ENCODE data around the gene SLC1A2.

- TF ChIP-seq RAD21 (IDR thresholded peaks at IDR 0.05; ENCODE audit: low read length) (no peak), MAFK (IDR thresholded peaks at IDR 0.05; ENCODE audit: low read depth, low read length) (no peak), CTCF (conservative IDR thresholded peaks at IDR 0.05; ENCODE audit: low read depth, low read length) (no peak), USF2 (IDR thresholded peaks at IDR 0.05; ENCODE audit: low read depth, low read length) (no peak), NFE2L2 (IDR thresholded peaks at IDR 0.05; ENCODE audit: low read depth, low read length) (no peak), BHLHE40 (IDR thresholded peaks at IDR 0.05; ENCODE audit: low read depth, low read length) (no peak), MXI1 (IDR thresholded peaks at IDR 0.05; ENCODE audit: borderline replicate concordance, low read depth, low read length) (no peak), POLR2A (IDR thresholded peaks at IDR 0.05; ENCODE audit: low read depth, low read length) (no peak)
Observed at GRCh38 chr11:35330156-35330889, 89.0 kb downstream of the SLC1A2 start.

Data from IMR-90 (cell line).